Measurements from ENCODE around the gene PPP2R2C.

GRCh38 chr4:6336166-6336565 lies 136.2 kb downstream of the PPP2R2C start:
- TF ChIP-seq, protein P1, sequence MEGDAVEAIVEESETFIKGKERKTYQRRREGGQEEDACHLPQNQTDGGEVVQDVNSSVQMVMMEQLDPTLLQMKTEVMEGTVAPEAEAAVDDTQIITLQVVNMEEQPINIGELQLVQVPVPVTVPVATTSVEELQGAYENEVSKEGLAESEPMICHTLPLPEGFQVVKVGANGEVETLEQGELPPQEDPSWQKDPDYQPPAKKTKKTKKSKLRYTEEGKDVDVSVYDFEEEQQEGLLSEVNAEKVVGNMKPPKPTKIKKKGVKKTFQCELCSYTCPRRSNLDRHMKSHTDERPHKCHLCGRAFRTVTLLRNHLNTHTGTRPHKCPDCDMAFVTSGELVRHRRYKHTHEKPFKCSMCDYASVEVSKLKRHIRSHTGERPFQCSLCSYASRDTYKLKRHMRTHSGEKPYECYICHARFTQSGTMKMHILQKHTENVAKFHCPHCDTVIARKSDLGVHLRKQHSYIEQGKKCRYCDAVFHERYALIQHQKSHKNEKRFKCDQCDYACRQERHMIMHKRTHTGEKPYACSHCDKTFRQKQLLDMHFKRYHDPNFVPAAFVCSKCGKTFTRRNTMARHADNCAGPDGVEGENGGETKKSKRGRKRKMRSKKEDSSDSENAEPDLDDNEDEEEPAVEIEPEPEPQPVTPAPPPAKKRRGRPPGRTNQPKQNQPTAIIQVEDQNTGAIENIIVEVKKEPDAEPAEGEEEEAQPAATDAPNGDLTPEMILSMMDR (IDR thresholded peaks at IDR 0.05): no peak
- TF ChIP-seq EP300 (IDR thresholded peaks at IDR 0.05): no peak
- no peak for TF ChIP-seq POLR2A (IDR thresholded peaks at IDR 0.05; ENCODE audit: low read depth)
- TF ChIP-seq POLR2AphosphoS5 (IDR thresholded peaks at IDR 0.05): no peak
